H1 (cell line): ENCODE data around the gene LHFPL6. TPM values are rescaled to one million over a fixed set of nuclear protein-coding genes. Genes with fewer than 3 reads are reported as not detected.

ENCODE experiments used
- CTCF ChIA-PET: fragments of 300-600 bp; sonication (Branson Sonifier 250); formaldehyde crosslinking; loops from one replicate; lab custom pipeline; 2021; ENCODE audit not compliant: partially characterized antibody; lab: Charles Lee
- POLR2A ChIA-PET: fragments of 300-600 bp; sonication (Branson Sonifier 250); formaldehyde crosslinking; loops from one replicate; lab custom pipeline; 2021; ENCODE audit warnings: inconsistent platforms; ENCODE audit not compliant: partially characterized antibody; lab: Charles Lee
- DNase-seq, 2 experiments: peaks; one replicate each; pipeline versions ENCODE4 v3.0.0 to v3.0.0-alpha.2; 2010 to 2022; ENCODE audit warnings: low spot score in 2 of 2, low read depth in 1 of 2, mixed read lengths in 1 of 2
- FAIRE-seq: peaks from 2 replicates; lab custom pipeline; 2011; peaks lifted over from hg19 to GRCh38; lab: Jason Lieb, UNC
- H2AFZ ChIP-seq: 2 replicates; pipeline ENCODE4 v1.8.1; 2012; ENCODE audit warnings: low read length, inconsistent platforms
- H2AK5ac ChIP-seq: 2 replicates; pipeline ENCODE4 v1.6.1; 2013; ENCODE audit warnings: low read depth, low read length
- H2BK120ac ChIP-seq: replicated peaks from 2 replicates; pipeline ENCODE3; 2013; ENCODE audit warnings: low read depth, low read length, inconsistent platforms
- H2BK12ac ChIP-seq: 2 replicates; pipeline ENCODE4 v1.6.1; 2013; ENCODE audit warnings: low read depth, low read length
- H2BK15ac ChIP-seq: 2 replicates; pipeline ENCODE4 v1.6.1; 2013; ENCODE audit warnings: low read length
- H2BK20ac ChIP-seq: 2 replicates; pipeline ENCODE4 v1.6.1; 2013; ENCODE audit warnings: low read length
- H2BK5ac ChIP-seq: 2 replicates; pipeline ENCODE4 v1.6.1; 2013; ENCODE audit warnings: low read depth, low read length
- H3K14ac ChIP-seq: 2 replicates; pipeline ENCODE4 v1.6.1; 2013; ENCODE audit warnings: inconsistent platforms; ENCODE audit not compliant: insufficient read length
- H3K18ac ChIP-seq: 2 replicates; pipeline ENCODE4 v1.6.1; 2013; ENCODE audit warnings: low read length; ENCODE audit errors: extremely low read depth
- H3K23ac ChIP-seq: 2 replicates; pipeline ENCODE4 v1.6.1; 2013; ENCODE audit warnings: inconsistent platforms; ENCODE audit not compliant: insufficient read length
- H3K23me2 ChIP-seq: 2 replicates; pipeline ENCODE4 v1.6.1; 2013; ENCODE audit warnings: low read depth, low read length
- H3K27ac ChIP-seq: 2 replicates; pipeline ENCODE4 v1.6.1; 2011; ENCODE audit warnings: low read depth, low read length, inconsistent platforms
- H3K27me3 ChIP-seq, 4 experiments: replicated peaks in 1 of 4; 1 replicate in 1 of 4; 2 replicates in 3 of 4; pipeline versions ENCODE4 v1.6.1 to v1.8.1; 2011 to 2013; ENCODE audit warnings: low read length in 3 of 4, mild to moderate bottlenecking in 3 of 4, inconsistent platforms in 2 of 4, mixed read lengths in 2 of 4, moderate library complexity in 1 of 4; ENCODE audit not compliant: control insufficient read depth in 3 of 4, insufficient read depth in 3 of 4; ENCODE audit errors: extremely low read depth in 1 of 4
- H3K36me3 ChIP-seq, 4 experiments: 2 replicates each; pipeline versions ENCODE4 v1.6.1 to v1.8.1; 2011 to 2013; ENCODE audit warnings: mild to moderate bottlenecking in 4 of 4, low read length in 3 of 4, moderate library complexity in 2 of 4, control low read depth in 1 of 4, inconsistent platforms in 1 of 4; ENCODE audit not compliant: insufficient read depth in 4 of 4, control insufficient read depth in 2 of 4
- H3K4ac ChIP-seq: replicated peaks from 2 replicates; pipeline ENCODE3; 2013; ENCODE audit warnings: low read length, low read depth, mixed read lengths, inconsistent platforms; ENCODE audit not compliant: insufficient read length
- H3K4me1 ChIP-seq, 4 experiments: replicated peaks in 1 of 4; 1 replicate in 1 of 4; 2 replicates in 3 of 4; pipeline versions ENCODE4 v1.6.1 to v1.8.1; 2011 to 2013; ENCODE audit warnings: low read length in 3 of 4, inconsistent platforms in 2 of 4, mixed read lengths in 1 of 4; ENCODE audit not compliant: insufficient read depth in 4 of 4, control insufficient read depth in 3 of 4
- H3K4me2 ChIP-seq, 2 experiments: 2 replicates each; pipeline versions ENCODE4 v1.6.1 to v1.8.1; 2011 to 2013; ENCODE audit warnings: low read depth in 2 of 2, low read length in 2 of 2, control low read depth in 1 of 2, inconsistent platforms in 1 of 2, mild to moderate bottlenecking in 1 of 2; ENCODE audit not compliant: insufficient read depth in 1 of 2
- H3K4me3 ChIP-seq, 4 experiments: fragments of 200-600, 300-600 bp in 1 of 4; sonication (generic), shearing (Covaris generic), sonication (Bioruptor Twin) in 1 of 4; 2 replicates each; pipeline versions ENCODE4 v1.5.1 to v1.8.1; 2011 to 2016; ENCODE audit warnings: low read length in 4 of 4, low read depth in 3 of 4, control low read depth in 2 of 4, inconsistent platforms in 2 of 4, mild to moderate bottlenecking in 2 of 4, mixed read lengths in 1 of 4, moderate library complexity in 1 of 4; ENCODE audit not compliant: insufficient read depth in 2 of 4; ENCODE audit errors: extremely low read depth in 1 of 4
- H3K56ac ChIP-seq: replicated peaks from 2 replicates; pipeline ENCODE3; 2013; ENCODE audit warnings: low read depth, mild to moderate bottlenecking, mixed read lengths, low read length, inconsistent platforms; ENCODE audit not compliant: insufficient read length
- H3K79me1 ChIP-seq: 2 replicates; pipeline ENCODE4 v1.6.1; 2013; ENCODE audit warnings: low read depth, low read length, control low read depth
- H3K79me2 ChIP-seq, 2 experiments: 2 replicates each; pipeline versions ENCODE4 v1.6.1 to v1.8.1; 2012 to 2013; ENCODE audit warnings: low read length in 2 of 2, mild to moderate bottlenecking in 2 of 2, inconsistent platforms in 1 of 2; ENCODE audit not compliant: insufficient read depth in 2 of 2, control insufficient read depth in 1 of 2
- H3K9ac ChIP-seq, 4 experiments: replicated peaks in 1 of 4; 1 replicate in 1 of 4; 2 replicates in 3 of 4; pipeline versions ENCODE4 v1.6.1 to v1.8.1; 2011 to 2013; ENCODE audit warnings: low read depth in 3 of 4, low read length in 3 of 4, control low read depth in 2 of 4, mild to moderate bottlenecking in 2 of 4, moderate library complexity in 2 of 4, inconsistent platforms in 1 of 4; ENCODE audit errors: extremely low read depth in 1 of 4
- H3K9me3 ChIP-seq, 2 experiments: 2 replicates each; pipeline versions ENCODE4 v1.6.1 to v1.8.1; 2012 to 2013; ENCODE audit warnings: mild to moderate bottlenecking in 2 of 2, moderate library complexity in 2 of 2, control low read depth in 1 of 2, inconsistent platforms in 1 of 2, low read depth in 1 of 2, low read length in 1 of 2, mixed read lengths in 1 of 2; ENCODE audit not compliant: insufficient read depth in 2 of 2
- H4K20me1 ChIP-seq, 2 experiments: replicated peaks in 1 of 2; 2 replicates each; pipeline versions ENCODE3 to v1.8.1; 2011 to 2013; ENCODE audit warnings: inconsistent platforms in 2 of 2, low read length in 2 of 2, mild to moderate bottlenecking in 1 of 2; ENCODE audit not compliant: insufficient read depth in 2 of 2, control insufficient read depth in 1 of 2
- H4K5ac ChIP-seq: 2 replicates; pipeline ENCODE4 v1.6.1; 2013; ENCODE audit warnings: low read length, low read depth, mixed read lengths, inconsistent platforms; ENCODE audit not compliant: insufficient read length
- H4K8ac ChIP-seq: 2 replicates; pipeline ENCODE4 v1.8.0; 2013; ENCODE audit warnings: mild to moderate bottlenecking, moderate library complexity, low read length, inconsistent platforms; ENCODE audit not compliant: insufficient read depth; ENCODE audit errors: extremely low read depth
- H4K91ac ChIP-seq: replicated peaks from 2 replicates; pipeline ENCODE3; 2013; ENCODE audit warnings: low read length, mixed read lengths, inconsistent platforms; ENCODE audit not compliant: insufficient read length
- CBX8 ChIP-seq: fragments of 300-800, 300-1000 bp; sonication (generic); IDR thresholded peaks from 2 replicates; pipeline ENCODE4 v1.7.1; 2016; ENCODE audit warnings: low read depth, low read length, borderline replicate concordance
- SP1 ChIP-seq: IDR thresholded peaks from 2 replicates; pipeline ENCODE4 v1.6.1; 2011; ENCODE audit warnings: low read depth, low read length
- TAF1 ChIP-seq: IDR thresholded peaks from 2 replicates; pipeline ENCODE4 v1.6.1; 2011; ENCODE audit warnings: mild to moderate bottlenecking, low read depth, low read length
- WGBS, 2 experiments: shearing (Covaris generic) in 1 of 2; methylation state at CpG; one replicate each; pipeline versions ENCODE4 v1.1.6 to v1.1.7; 2013 to 2015; ENCODE audit warnings: low lambda C conversion rate in 2 of 2, mixed read lengths in 2 of 2, inconsistent platforms in 1 of 2, low coverage in 1 of 2, missing lambda C conversion rate in 1 of 2; ENCODE audit not compliant: insufficient replicate concordance in 2 of 2, insufficient coverage in 1 of 2, insufficient read length in 1 of 2; ENCODE audit errors: extremely low coverage in 1 of 2, missing lambda C conversion rate in 1 of 2; 5-methylcytosine and 5-hydroxymethylcytosine counted together
- polyA plus RNA-seq, 7 experiments: library from polyadenylated mRNA; depleted of rRNA in 3 of 7; stranded (reverse) in 5 of 7; unstranded in 2 of 7; fragments of >200 nt in 5 of 7; fragments of 200-250 nt in 2 of 7; gene quantifications; 1 replicate in 5 of 7; 2 replicates in 1 of 7; 4 replicates in 1 of 7; pipeline versions ENCODE4 v1.2.1 to v1.2.3, GENCODE V29; 2011 to 2013; ENCODE audit warnings: missing spikeins in 2 of 7, mixed read lengths in 2 of 7
- total RNA-seq: library from RNA; stranded (reverse); fragmentation: NEBNext Ultra II Directional; extraction: Animal tissue kit (Norgen Biotek cat#: 25700); gene quantifications from 2 replicates; pipeline ENCODE4 v1.2.1, GENCODE V29; 2021

Gene LHFPL6
- total and polyA plus RNA-seq, 2 of the 8 experiments (the other 6 are each of a cell fraction or from before 2014, with no cell fraction given), result 7.6 to 17.0 TPM

- peaks cover 2 to 16% (median 13%) of the 10 kb centered on the region in 4 experiments; a peak in 5 of 7 replicates for H3K4me1 ChIP-seq
- H3K56ac ChIP-seq, result no peak overlapping the region
- no peak overlapping the region for H3K9ac ChIP-seq
- no peak overlapping the region for H4K91ac ChIP-seq
- H2BK15ac ChIP-seq, result no peak overlapping the region
- ChIA-PET POLR2A (no interaction called here), CTCF (interaction anchor here (0.8 to 9.6 kb wide), 7 partner anchors 8 to 208 kb away, joined by 3 to 76 read pairs (median 3); no protein-coding TSS in a partner anchor)
- H3K23ac ChIP-seq, result no peak overlapping the region
- 82% methylated on average over 5 of the region's 5 CpGs; no CpG with 5 or more reads in 1 of the 2 experiments for WGBS, 2 experiments
- no peak overlapping the region for H3K14ac ChIP-seq
- H3K23me2 ChIP-seq, result no peaks in the 10 kb centered on the region
- no peak overlapping the region for H2BK12ac ChIP-seq
- DNase-seq, result no peak
- no peak overlapping the region for H2AFZ ChIP-seq
- H4K5ac ChIP-seq, result no peak overlapping the region
- no peak overlapping the region for H3K4me2 ChIP-seq
- no peak overlapping the region for H3K27ac ChIP-seq
- H2AK5ac ChIP-seq, result no peak overlapping the region
- no peaks in the 10 kb centered on the region for H3K27me3 ChIP-seq
- H3K9me3 ChIP-seq, result no peaks in the 10 kb centered on the region
- no peaks in the 10 kb centered on the region for H4K20me1 ChIP-seq
- H2BK120ac ChIP-seq, result no peak overlapping the region
- H3K79me1 ChIP-seq, result no peaks in the 10 kb centered on the region
- H3K4ac ChIP-seq, result no peak overlapping the region
- TF ChIP-seq TAF1, result no peak
- TF ChIP-seq SP1, result no peak
- no peak for TF ChIP-seq CBX8
- no peak overlapping the region for H3K4me3 ChIP-seq
- no peak overlapping the region for H2BK20ac ChIP-seq
- no peaks in the 10 kb centered on the region for H3K79me2 ChIP-seq
- no peaks in the 10 kb centered on the region for H3K36me3 ChIP-seq
- H3K18ac ChIP-seq, result no peak overlapping the region
- no peak overlapping the region for H4K8ac ChIP-seq
- FAIRE-seq, result no peak
- no peak overlapping the region for H2BK5ac ChIP-seq
These were observed 192.0 kb downstream of the LHFPL6 start for GRCh38 chr13:39410964-39411363.
